ENCODE results near the gene EXO1. TPM values are rescaled to one million over a fixed set of nuclear protein-coding genes. Genes with fewer than 3 reads are reported as not detected.

The EXO1 gene
- total RNA-seq, 1 donor from 2014 or later = 11.7 TPM

DNA sequence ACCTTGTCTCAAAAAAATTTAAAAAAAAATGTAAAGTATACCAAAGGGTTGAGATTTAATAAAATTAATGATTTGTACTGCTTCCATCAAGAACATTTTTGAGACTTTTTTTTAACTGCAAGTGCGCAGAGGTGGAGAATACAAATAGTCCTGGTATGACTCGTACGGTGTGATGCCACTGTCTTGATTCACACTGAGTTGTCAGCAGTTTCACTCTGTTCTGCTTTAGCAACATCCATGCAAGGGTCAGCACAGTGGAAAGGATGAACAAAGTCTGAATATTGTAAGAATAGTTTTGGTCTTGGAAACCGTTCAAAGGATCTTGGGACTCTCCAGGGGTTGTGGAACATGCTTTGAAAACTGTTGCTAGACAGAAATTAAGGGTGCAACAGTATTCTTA, 40.2 kb downstream of the EXO1 start:
- DNase-seq (ENCODE audit: low read depth, low spot score) = no peak

- DNase-seq (ENCODE audit: low read depth, low spot score) = no peak
Measured at GRCh38 chr1:241891296-241891695, 43.3 kb downstream of the EXO1 start.

DNA sequence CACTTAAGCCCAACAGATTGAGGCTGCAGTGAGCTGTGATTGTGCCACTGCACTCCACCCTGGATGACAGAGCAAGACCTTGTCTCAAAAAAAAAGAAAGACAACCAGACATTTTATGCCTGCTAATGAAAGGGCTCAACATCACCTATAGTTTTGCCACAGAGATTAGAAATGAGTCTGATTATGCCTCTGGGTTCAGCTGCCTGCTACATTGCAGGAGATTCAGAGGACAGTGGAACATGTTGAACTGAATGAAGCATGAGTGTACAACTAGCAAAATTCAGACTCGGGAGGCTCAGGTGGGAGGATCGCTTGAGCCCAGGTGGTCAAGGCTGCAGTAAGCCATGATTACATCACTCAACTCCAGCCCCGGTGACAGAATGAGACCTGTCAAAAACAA, 46.0 kb downstream of the EXO1 start:
- DNase-seq (ENCODE audit: low read depth, low spot score) = no peak

GRCh38 chr1:241895013-241895412, 47.0 kb downstream of the EXO1 start:
- DNase-seq (ENCODE audit: low read depth, low spot score) = no peak

DNA sequence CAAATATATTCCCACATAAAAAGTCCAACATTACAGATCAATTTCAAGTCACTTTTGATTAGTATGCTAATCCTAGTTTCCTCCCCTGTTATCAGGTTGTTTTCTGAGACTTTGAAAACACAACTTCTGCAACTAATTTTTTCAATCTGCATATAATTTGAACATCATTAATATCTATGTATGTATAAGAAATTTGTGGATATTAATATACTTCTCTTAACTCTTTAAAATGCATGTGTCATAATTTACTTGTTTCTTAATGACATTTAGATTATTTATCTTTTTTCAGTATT, 48.6 kb downstream of the EXO1 start:
- no peak for DNase-seq (ENCODE audit: low read depth, low spot score)

DNA sequence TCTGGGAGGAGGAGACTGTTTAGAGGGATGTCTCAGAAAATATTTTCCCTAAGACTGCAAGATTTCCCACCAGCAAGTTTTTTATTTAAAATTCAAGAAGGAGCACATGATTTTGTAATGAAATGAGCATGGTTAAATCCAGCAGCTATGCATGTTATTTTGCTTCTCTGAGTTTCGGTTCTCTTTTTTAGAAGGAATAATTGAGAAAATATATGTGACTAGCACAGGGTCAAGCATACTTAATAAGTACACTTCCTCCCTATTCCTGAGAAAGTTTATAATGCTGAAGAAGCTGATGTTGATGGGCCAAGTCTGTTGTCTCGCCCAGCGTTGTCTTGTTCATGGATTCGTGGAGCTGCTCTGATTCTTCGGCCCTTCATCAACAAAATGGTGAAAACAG, 51.2 kb downstream of the EXO1 start:
- DNase-seq (ENCODE audit: low read depth, low spot score) = no peak

GRCh38 chr1:241900381-241900780, 52.4 kb downstream of the EXO1 start:
- no peak for DNase-seq (ENCODE audit: low read depth, low spot score)

GRCh38 chr1:241902391-241903065, 54.5 kb downstream of the EXO1 start:
- no peak for DNase-seq (ENCODE audit: low read depth, low spot score)

GRCh38 chr1:241916196-241916595, 68.2 kb downstream of the EXO1 start:
- no peak for DNase-seq (ENCODE audit: low read depth, low spot score)

DNA sequence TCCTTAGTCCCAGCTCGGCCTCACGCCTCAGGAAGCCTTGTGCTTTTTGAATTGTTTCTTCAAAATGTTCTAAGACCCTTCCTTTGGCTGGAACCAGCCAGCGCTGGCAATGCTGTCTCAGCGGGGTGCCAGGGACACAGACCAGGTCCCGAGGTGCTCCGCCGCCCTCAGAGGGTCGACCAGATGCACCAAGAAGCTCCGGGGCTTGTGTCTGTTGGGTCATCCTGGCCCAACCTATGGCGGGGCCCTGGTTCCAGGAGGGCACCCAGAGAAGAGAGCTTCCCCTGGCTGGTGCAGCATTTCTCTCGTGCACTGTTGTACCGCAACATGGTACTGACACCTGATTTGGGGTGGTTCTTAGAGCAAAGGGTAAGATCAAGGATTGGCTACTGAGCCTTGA, 69.5 kb downstream of the EXO1 start:
- no peak for DNase-seq (ENCODE audit: low read depth, low spot score)

DNA sequence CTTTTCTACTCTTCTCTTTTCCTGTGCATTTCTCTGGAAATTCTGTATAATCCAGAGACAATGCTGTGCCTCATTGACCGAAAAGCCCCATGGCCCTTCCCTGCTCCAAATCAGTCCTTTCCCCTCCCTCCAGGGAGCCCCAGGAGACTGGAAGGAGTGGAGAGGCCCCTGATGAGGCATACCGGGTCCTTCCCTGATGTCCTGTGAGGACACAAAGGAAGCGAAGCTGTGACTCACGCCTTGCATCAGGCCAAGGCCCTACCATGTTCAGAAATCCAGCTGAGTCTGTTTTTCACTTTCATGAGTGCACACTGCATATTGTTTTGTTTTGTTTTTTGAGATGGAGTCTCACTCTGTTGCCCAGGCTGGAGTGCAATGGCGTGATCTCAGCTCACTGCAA, 70.9 kb downstream of the EXO1 start:
- DNase-seq (ENCODE audit: low read depth, low spot score) = no peak

- no peak for DNase-seq (ENCODE audit: low read depth, low spot score)
Measured at GRCh38 chr1:241924080-241924808, 76.2 kb downstream of the EXO1 start.

DNA sequence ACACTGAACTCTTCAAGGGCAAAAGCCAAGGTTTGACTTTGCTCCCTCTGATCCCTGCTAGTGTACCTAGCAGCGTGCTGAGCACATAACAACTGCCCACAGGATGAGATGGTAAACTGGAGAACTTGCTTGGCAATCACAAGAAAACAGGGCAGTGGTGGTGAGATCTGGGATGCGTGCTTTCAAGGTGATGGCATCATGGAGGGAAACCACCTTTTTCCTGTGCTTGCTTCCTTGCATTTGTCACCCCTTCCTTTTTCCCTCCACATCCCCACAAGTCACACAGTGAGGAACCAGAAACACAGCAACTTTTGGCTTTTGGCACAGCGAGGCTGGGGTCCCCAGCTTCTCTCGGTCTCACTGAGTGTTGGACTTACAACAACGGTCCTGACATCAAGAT, 78.1 kb downstream of the EXO1 start:
- no peak for DNase-seq (ENCODE audit: low read depth, low spot score)

- no peak for DNase-seq (ENCODE audit: low read depth, low spot score)
Measured at GRCh38 chr1:241927321-241927720, 79.3 kb downstream of the EXO1 start.

- no peak for DNase-seq (ENCODE audit: low read depth, low spot score)
Measured at GRCh38 chr1:241932845-241933244, 84.8 kb downstream of the EXO1 start.

DNA sequence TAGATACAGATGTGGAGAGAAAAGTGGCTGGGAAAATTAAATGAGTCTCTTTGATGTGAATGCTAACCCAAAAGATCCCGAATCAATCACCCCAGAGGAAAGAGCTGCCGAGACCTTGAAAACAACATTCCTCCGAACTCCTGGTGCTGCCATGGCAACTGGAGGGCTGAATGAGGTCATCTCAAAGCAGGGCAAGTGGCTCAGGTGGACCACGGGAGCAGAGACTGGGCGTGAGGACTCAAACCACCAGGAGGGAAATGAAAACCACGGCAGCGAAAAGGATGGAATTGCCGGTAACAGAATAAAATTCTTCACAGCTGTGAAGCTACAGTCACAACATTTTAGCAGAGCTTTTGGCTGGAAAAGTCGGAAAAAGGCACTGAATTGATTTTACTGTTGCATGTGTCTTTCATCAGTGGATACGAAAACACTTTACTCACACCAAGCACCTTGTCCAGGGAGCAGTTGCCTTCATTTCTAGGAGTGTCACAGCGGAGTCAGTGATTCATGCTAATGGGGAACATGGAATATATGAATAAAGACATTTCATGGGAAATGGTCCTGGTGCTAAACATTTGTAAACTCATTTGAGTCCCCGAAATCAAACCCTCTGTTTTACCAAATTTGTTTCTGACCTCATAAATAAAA, 86.3 kb downstream of the EXO1 start:
- no peak for DNase-seq (ENCODE audit: low read depth, low spot score)

DNA sequence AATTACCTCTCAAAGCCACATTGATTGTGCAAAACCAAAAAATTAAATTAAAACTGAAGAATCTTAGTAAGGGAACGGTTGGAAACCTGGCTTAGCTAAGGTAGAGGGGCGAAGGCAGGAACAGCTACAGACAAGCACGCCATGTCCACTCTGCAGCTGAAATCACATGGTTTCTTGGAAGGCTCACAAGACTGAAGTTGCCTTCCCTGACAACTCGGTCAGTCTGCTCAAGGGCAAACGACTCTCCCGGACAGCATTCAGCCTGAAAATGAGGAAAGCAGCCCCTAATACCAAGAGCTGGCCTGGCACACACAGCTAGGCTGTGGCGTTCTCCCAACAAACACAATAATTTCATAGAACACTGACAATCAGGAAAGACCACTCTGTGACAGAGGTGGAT, 86.9 kb downstream of the EXO1 start:
- no peak for DNase-seq (ENCODE audit: low read depth, low spot score)

Other genes starting within 250 kb of the EXO1 start
- 20.7 and 21.0 TPM in 2 replicates for gene CHML, start 207.8 kb upstream of the EXO1 start, total RNA-seq
- 18.3 and 25.2 TPM in 2 replicates for gene OPN3, start 207.8 kb upstream of the EXO1 start, total RNA-seq
- not detected in 2 replicates for gene WDR64, start 195.9 kb upstream of the EXO1 start, total RNA-seq
- not detected in 2 replicates for gene BECN2, start 109.6 kb downstream of the EXO1 start, total RNA-seq
- gene MAP1LC3C, start 150.9 kb downstream of the EXO1 start, total RNA-seq = 0.07 and 0.11 TPM in 2 replicates